Skeletal muscle cell (primary cell): ENCODE results near the gene CREB5.
"Not testable (repeated sequence)": the region's sequence is repeated elsewhere in the genome, so short reads cannot be mapped to it uniquely, and the experiment has no call there.

Experiments
- DNase-seq: peaks from one replicate; pipeline ENCODE4 v3.0.0-alpha.2; 2010; ENCODE audit warnings: low read depth
- H3K4me3 ChIP-seq: 2 replicates; pipeline ENCODE4 v1.5.1; 2011; ENCODE audit warnings: low read depth, mild to moderate bottlenecking, control low read depth, low read length, moderate library complexity

CREB5 gene

GRCh38 chr7:28411876-28412662, at the start of gene CREB5:
Gene CREB5 (plus strand): TSS chr7:28412518. CDS start chr7:28412915, 397 bp downstream.
- no peak within 1 kb of the TSS for H3K4me3 ChIP-seq
- no peak for DNase-seq

- no peak for DNase-seq
- no peak overlapping the region for H3K4me3 ChIP-seq
These were observed 49.5 kb upstream of the CREB5 start for GRCh38 chr7:28362812-28363211.

- no peak for DNase-seq
- no peak overlapping the region for H3K4me3 ChIP-seq
These were observed 48.2 kb upstream of the CREB5 start for GRCh38 chr7:28364082-28364481.

GRCh38 chr7:28369523-28369922, 42.8 kb upstream of the CREB5 start:
- H3K4me3 ChIP-seq: no peak overlapping the region
- DNase-seq: no peak

GRCh38 chr7:28371846-28372245, 40.5 kb upstream of the CREB5 start:
- DNase-seq: no peak

GRCh38 chr7:28373990-28374389, 38.3 kb upstream of the CREB5 start:
- no peak overlapping the region for H3K4me3 ChIP-seq
- no peak for DNase-seq

More at GRCh38 chr7:28371846-28372245, 40.5 kb upstream of the CREB5 start:
- H3K4me3 ChIP-seq: no peak overlapping the region

GRCh38 chr7:28375729-28376128, 36.6 kb upstream of the CREB5 start:
- no peak for DNase-seq
- no peak overlapping the region for H3K4me3 ChIP-seq

GRCh38 chr7:28376634-28377033, 35.7 kb upstream of the CREB5 start:
- H3K4me3 ChIP-seq: no peak overlapping the region
- no peak for DNase-seq

GRCh38 chr7:28378574-28379149, 33.7 kb upstream of the CREB5 start:
- no peak for DNase-seq
- H3K4me3 ChIP-seq: no peak overlapping the region

- no peak overlapping the region for H3K4me3 ChIP-seq
- no peak for DNase-seq
These were observed 30.9 kb upstream of the CREB5 start for GRCh38 chr7:28381466-28381865.

GRCh38 chr7:28382144-28382543, 30.2 kb upstream of the CREB5 start:
- DNase-seq: no peak
- no peak overlapping the region for H3K4me3 ChIP-seq

- no peak overlapping the region for H3K4me3 ChIP-seq
- no peak for DNase-seq
These were observed 28.3 kb upstream of the CREB5 start for GRCh38 chr7:28383975-28384374.

- H3K4me3 ChIP-seq: peak overlapping the region; percentile 39
- no peak for DNase-seq
These were observed 22.6 kb upstream of the CREB5 start for GRCh38 chr7:28389504-28390395.

GRCh38 chr7:28390426-28390825, 21.9 kb upstream of the CREB5 start:
- DNase-seq: no peak
- H3K4me3 ChIP-seq: no peak overlapping the region

- no peak overlapping the region for H3K4me3 ChIP-seq
- DNase-seq: no peak
These were observed 20.0 kb upstream of the CREB5 start for GRCh38 chr7:28392289-28392688.

GRCh38 chr7:28395404-28395803, 16.9 kb upstream of the CREB5 start:
- DNase-seq: no peak
- no peak overlapping the region for H3K4me3 ChIP-seq

GRCh38 chr7:28395831-28396230, 16.5 kb upstream of the CREB5 start:
- no peak overlapping the region for H3K4me3 ChIP-seq
- DNase-seq: no peak

- no peak overlapping the region for H3K4me3 ChIP-seq
- DNase-seq: no peak
These were observed 15.2 kb upstream of the CREB5 start for GRCh38 chr7:28397141-28397540.

- H3K4me3 ChIP-seq: no peak overlapping the region
- DNase-seq: no peak
These were observed 11.4 kb upstream of the CREB5 start for GRCh38 chr7:28400838-28401360.

GRCh38 chr7:28401567-28401966, 10.8 kb upstream of the CREB5 start:
- not testable (repeated sequence) for H3K4me3 ChIP-seq, DNase-seq
